Activated CD8-positive, alpha-beta T cell treated with anti-CD3 and anti-CD28 coated beads, Interleukin-2, amount 10 ng/mL, durations not matched to agents 7 days and 5 days (primary cell): Measurements from ENCODE around the gene DIDO1. TPM values are rescaled to one million over a fixed set of nuclear protein-coding genes. Genes with fewer than 3 reads are reported as not detected.

ENCODE experiments used
- total RNA-seq, 2 experiments: library from RNA; stranded (reverse); gene quantifications; one replicate each; pipeline ENCODE4 v1.2.3, GENCODE V29; 2021

Gene DIDO1
- total RNA-seq, 2 experiments from 2014 or later = 69.6 to 74.0 TPM

Other genes starting within 250 kb of the DIDO1 start
- under 1 TPM; 0.13 to 0.21 TPM for gene NTSR1, start 217.7 kb downstream of the DIDO1 start, total RNA-seq
- 10 to 100 TPM; 18.3 to 19.2 TPM for gene MRGBP, start 130.0 kb downstream of the DIDO1 start, total RNA-seq
- gene OGFR, start 121.7 kb downstream of the DIDO1 start, total RNA-seq = 10 to 100 TPM; 67.0 to 76.6 TPM
- not detected for gene COL9A3, start 109.5 kb downstream of the DIDO1 start, total RNA-seq
- gene TCFL5, start 64.7 kb downstream of the DIDO1 start, total RNA-seq = 1 to 10 TPM; 7.9 to 9.6 TPM
- gene GID8, start 11.6 kb upstream of the DIDO1 start, total RNA-seq = 10 to 100 TPM; 37.3 to 39.7 TPM
- 10 to 100 TPM; 57.8 to 69.7 TPM for gene SLC17A9, start 26.2 kb upstream of the DIDO1 start, total RNA-seq
- not detected for gene BHLHE23, start 80.5 kb upstream of the DIDO1 start, total RNA-seq